SHP77 treated with DMSO at 0.1 percent for 48 hours (cell line): Measurements from ENCODE around the gene JADE2.
"Not testable (repeated sequence)": the region's sequence is repeated elsewhere in the genome, so short reads cannot be mapped to it uniquely, and the experiment has no call there.

Source experiments
- DNase-seq: peaks from one replicate; lab custom pipeline; 2025; lab: John Stamatoyannopoulos, UW

The JADE2 gene

GRCh38 chr5:134524826-134525682 is at the start of gene JADE2:
JADE2 (plus strand) TSS chr5:134525670; CDS start chr5:134535858, 10,188 bp downstream.
- DNase-seq: no peak

- DNase-seq: no peak
These were observed 47.8 kb upstream of the JADE2 start for GRCh38 chr5:134477462-134478245.

- no peak for DNase-seq
These were observed 45.6 kb upstream of the JADE2 start for GRCh38 chr5:134479839-134480238.

GRCh38 chr5:134489227-134489944 is 36.1 kb upstream of the JADE2 start:
- DNase-seq: no peak

GRCh38 chr5:134490255-134490924 is 35.1 kb upstream of the JADE2 start:
- DNase-seq: no peak

- no peak for DNase-seq
These were observed 34.6 kb upstream of the JADE2 start for GRCh38 chr5:134490925-134491271.

GRCh38 chr5:134491841-134492442 is 33.5 kb upstream of the JADE2 start:
- no peak for DNase-seq

- DNase-seq: no peak
These were observed 32.9 kb upstream of the JADE2 start for GRCh38 chr5:134492568-134492967.

GRCh38 chr5:134493461-134494055 is 31.9 kb upstream of the JADE2 start:
- no peak for DNase-seq

- DNase-seq: no peak
These were observed 30.7 kb upstream of the JADE2 start for GRCh38 chr5:134494780-134495179.

- not testable (repeated sequence) for DNase-seq
These were observed 25.6 kb upstream of the JADE2 start for GRCh38 chr5:134499905-134500304.

- no peak for DNase-seq
These were observed 24.6 kb upstream of the JADE2 start for GRCh38 chr5:134500699-134501430.

GRCh38 chr5:134502259-134502658 is 23.2 kb upstream of the JADE2 start:
- DNase-seq: no peak

GRCh38 chr5:134503088-134503936 is 22.2 kb upstream of the JADE2 start:
- DNase-seq: no peak

- no peak for DNase-seq
These were observed 21.5 kb upstream of the JADE2 start for GRCh38 chr5:134503937-134504437.

- DNase-seq: no peak
These were observed 20.7 kb upstream of the JADE2 start for GRCh38 chr5:134504629-134505300.

GRCh38 chr5:134506054-134507039 is 19.1 kb upstream of the JADE2 start:
- DNase-seq: no peak
